ENCODE results near the gene OGG1.
A peak's percentile ranks its signal among the peaks of the same experiment; 100 is the strongest.
"Not testable (repeated sequence)": the region's sequence is repeated elsewhere in the genome, so short reads cannot be mapped to it uniquely, and the experiment has no call there.

Gene OGG1

DNA sequence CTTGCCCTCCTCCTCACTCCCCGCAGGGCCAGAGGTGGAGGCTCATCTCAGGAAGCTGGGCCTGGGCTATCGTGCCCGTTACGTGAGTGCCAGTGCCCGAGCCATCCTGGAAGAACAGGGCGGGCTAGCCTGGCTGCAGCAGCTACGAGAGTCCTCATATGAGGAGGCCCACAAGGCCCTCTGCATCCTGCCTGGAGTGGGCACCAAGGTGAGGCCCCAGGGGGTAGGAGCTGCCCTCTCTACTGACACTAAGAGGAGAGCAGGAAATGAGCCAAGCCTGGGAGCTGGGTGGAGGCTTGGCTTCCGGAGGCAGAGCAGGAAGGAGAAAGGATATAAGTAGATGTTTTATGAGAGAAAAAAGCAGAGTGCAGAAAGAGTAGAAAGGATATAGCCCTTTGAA, 4.9 kb downstream of the OGG1 start:
- DNase-seq, result no peak
- intact Hi-C loops (cut with DNase I), result no loop called here

DNA sequence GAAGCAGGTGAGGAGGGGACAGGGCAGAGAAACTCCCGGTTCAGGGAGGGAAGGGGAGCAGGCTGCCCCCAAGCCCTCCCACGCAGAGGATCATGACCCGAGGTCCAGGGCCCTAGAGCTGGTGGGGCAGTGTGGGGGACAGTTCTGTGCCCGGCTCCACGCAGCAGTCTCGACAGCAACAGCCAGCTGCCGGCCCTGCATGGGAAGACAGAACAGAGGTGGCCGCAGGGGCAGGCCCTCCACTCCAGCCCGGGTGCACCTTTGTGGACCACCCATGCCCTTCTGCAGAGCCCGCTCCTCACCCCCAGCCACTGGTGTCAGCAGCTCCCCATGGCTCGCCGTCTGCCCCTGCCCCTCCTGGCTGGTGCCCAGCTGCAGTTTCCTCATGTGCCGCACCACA, 7.7 kb downstream of the OGG1 start:
- DNase-seq, result peak in 1 of 10 donors; percentile 70
- intact Hi-C loops (cut with DNase I), result no loop called here

DNA sequence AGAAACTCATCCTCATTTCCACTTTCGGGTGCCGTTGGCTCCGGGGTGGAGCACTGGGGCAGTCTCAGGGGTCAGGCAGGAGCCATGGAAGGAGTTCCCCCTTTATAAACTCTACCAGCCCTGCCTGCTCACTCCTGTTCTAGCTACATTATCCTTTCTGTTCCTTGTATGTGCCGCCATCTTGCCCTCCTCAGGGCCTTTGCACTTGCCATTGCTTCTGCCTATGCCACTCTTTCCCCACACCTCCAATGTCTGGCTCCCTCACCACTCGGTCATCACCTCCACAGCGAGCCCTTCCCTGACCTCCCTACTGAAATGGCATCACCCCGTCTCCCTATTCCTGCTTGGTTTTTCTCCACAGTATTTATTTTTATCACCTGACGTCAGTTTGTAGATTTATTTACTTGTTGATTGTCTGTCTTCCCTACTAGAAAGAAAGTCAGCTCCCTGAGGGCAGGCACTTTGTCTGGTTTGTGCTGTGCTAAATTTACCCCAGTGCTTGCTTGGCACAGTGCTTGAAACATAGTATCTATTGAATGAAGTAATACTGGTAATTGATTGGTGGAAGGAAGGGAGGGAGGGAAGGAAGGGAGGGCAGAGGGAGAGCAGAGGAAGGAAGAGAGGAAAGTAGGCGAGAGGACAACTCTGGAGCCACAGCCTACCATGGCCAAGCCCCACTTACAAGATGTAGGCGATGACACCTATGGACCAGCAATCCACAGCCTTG, 11.2 kb downstream of the OGG1 start:
- DNase-seq, result peak in 2 of 10 donors; percentile 1 to 34
- intact Hi-C loops (cut with DNase I), result no loop called here

DNA sequence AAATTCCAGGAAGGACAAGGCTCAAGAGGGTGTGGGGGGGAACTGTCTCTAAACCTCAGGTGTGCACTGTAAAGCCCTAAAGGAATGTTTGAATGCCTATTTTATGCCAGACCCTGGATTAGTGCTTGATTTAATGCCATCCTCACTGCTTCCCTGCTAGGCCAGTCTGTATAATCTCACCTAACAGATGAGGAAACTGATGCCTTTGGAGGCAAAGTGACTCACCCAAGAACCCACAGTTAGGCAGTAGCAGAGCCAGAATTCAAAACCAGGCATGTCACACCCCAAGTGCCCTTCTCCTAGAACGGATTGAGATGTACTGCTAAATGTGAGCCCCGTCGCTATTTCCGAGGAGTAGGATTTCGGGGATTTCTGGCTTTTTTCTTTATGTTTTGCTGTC, 12.2 kb downstream of the OGG1 start:
- DNase-seq, result no peak
- intact Hi-C loops (cut with DNase I), result no loop called here

GRCh38 chr3:9762871-9763270, 13.1 kb downstream of the OGG1 start:
- peak in 1 of 10 donors; percentile 61 for DNase-seq
- intact Hi-C loops (cut with DNase I), result no loop called here

DNA sequence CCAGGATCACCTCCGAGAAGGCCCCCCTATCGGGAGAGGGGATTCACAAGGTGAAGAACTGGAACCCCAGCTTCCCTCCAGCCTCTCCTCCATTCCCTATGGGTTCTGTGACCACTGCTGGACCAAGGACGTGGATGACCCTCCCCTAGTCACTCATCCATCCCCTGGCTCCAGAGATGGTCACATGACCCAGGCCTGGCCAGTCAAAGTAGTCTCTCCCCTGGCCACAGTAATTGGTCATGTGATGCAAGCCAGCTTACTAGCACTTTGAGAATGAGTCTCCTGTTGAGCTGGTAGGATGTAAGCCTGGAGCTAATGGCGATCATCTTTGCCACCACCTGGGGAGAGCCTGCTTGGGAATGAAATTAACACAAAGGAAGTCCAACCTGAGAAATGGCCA, 16.1 kb downstream of the OGG1 start:
- DNase-seq, result peak in 1 of 10 donors; percentile 42
- intact Hi-C loops (cut with DNase I), result no loop called here

- intact Hi-C loops (cut with DNase I), result no loop called here
- no peak for DNase-seq
These were observed 17.7 kb downstream of the OGG1 start for GRCh38 chr3:9767418-9767817.

- intact Hi-C loops (cut with DNase I), result no loop called here
- no peak for DNase-seq
These were observed 18.5 kb downstream of the OGG1 start for GRCh38 chr3:9768141-9768775.

GRCh38 chr3:9769012-9769411, 19.3 kb downstream of the OGG1 start:
- intact Hi-C loops (cut with DNase I), result no loop called here
- DNase-seq, result no peak

DNA sequence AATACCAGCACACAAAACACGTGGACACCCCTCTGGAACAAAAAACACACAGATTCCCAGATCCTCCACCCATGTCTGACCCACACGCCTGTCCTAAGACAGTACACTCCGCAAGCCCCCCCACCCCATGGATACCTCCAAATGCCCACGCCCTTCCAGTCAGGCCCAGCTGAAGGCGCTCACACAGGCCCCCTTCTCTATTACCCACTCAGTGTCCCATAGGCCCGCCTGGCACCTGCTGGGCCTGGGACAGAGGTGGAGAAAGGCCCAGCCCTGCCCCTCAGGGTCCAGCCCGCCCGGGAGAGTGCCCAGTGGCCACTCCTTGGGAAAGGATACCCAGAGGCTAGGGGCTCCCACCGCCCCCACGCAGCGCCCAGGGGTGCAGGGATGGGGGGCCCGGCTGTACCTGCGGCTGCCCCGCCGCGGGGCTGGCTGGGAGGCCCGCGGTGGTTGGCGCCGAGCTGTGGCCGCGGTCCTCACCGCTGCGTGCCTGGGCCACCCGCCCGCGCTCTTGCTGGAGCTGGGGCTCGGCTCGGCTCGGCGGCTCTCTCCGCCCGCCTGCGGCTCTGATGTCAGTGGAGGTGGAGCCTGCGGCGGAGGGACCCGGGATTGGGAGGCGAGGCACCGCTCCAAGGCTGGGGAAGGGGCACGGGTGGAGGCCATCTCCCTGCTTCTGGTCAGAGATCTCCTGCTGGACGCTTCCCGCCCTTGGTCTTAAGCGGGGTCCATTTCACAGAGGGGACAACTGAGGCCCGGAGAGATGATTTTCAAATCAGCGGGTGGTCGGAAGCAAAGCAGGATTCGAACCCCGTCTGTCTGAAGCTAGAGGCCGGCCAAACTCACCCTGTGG, 19.9 kb downstream of the OGG1 start, which contains the start of gene CAMK1:
Gene CAMK1, minus strand, starts transcription at position 522 of the 850 bp plus-strand sequence. CDS start 2,198 bp downstream, outside the sequence.
- intact Hi-C loops (cut with DNase I), result no loop called here
- DNase-seq, result peak; percentile 38 to 97 (median 83)

GRCh38 chr3:9770276-9770812, 20.6 kb downstream of the OGG1 start:
- peak in 7 of 10 donors; percentile 58 to 90 (median 61) for DNase-seq
- intact Hi-C loops (cut with DNase I), result no loop called here

GRCh38 chr3:9771007-9771406, 21.3 kb downstream of the OGG1 start:
- intact Hi-C loops (cut with DNase I); DNase-seq: not testable (repeated sequence)

GRCh38 chr3:9776896-9777693, 27.3 kb downstream of the OGG1 start:
- DNase-seq, result peak in 1 of 10 donors; percentile 35
- intact Hi-C loops (cut with DNase I), result no loop called here

DNA sequence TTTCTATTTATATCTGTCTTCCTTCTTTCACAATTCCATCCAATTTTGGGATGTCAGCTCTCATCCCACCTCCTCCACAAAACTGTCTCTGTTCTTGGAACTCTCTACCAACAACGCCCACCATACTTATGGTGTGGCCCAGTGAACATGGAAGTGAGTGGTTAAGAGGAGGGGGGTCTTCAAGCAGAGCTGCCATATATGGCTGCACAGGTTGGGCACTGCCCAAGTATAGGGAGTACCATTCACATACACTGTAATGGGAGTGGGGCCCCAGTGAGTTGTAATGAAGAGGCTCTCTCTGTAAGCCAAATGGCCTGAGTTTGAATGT, 27.9 kb downstream of the OGG1 start:
- DNase-seq, result peak in 1 of 10 donors; percentile 60

DNA sequence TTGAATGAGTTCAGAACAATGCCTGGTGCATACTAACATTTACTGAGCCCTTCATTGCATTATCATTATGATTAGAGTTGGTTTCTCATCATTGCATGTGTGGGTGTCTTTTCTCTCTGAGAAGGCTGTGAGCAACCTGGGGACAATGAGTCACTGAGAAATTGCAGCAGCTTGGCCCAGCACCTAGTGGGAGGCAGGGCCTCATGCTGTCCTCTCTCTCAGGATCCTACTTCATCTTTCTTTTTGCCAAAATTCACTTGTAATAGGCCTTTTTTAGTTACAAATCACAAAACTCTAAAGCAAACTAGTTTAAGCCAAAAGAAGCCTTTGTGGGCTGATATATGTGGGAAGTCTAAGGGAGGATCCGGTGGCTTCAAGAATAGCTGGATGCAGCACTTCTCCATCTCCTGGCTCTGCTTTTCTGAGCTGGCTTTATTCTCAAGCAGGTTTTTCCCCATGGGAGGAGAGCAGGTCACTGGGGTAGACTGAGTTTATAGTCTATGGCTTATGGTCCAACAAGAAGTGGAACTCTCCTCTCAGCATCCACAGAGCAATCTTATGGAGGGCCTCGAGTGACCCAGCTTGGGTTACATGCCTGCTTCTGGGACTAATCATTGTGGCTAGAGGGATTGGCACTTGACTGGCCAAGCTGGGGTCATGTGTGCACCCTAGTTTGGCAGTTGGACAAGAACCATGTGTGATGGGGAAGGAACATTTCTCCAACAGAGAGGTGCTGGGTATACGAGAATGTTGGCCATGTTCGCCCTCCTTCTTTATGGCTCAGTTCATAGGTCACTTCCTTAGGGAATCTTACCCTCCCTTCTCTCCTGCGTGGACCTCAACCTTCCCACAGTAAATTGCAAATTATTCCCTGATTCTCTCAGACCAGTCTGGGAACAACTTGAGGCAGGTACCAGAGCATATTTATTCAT, 28.7 kb downstream of the OGG1 start:
- intact Hi-C loops (cut with DNase I), result no loop called here
- peak in 3 of 10 donors; percentile 66 to 91 (median 86) for DNase-seq

More for the DNA sequence above, 27.9 kb downstream of the OGG1 start:
- intact Hi-C loops (cut with DNase I), result no loop called here

DNA sequence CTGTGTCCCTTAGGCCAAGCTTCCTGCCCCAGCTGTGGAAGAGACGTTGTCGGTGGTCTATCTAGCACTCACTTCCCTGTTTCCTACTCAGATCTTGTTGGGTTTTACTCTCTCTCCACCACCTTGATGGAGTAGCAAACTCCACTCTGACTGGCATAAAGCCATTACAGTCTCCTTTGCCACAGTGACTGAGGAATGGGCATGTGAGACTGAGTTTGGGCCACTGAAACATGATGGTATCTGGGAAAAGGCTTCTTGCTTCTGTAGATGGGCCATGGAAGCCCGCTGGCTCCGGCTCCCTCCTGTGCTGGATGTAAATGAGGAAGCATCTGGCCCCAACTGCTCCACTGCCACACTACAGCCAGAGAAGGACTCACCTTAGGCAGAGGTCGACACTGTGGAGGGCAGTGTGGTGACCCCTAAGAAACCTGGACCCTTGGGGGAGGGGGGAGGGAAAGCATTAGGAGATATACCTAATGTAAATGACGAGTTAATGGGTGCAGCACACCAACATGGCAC, 29.4 kb downstream of the OGG1 start:
- peak in 1 of 10 donors; percentile 41 for DNase-seq
- intact Hi-C loops (cut with DNase I), result no loop called here

- intact Hi-C loops (cut with DNase I), result no loop called here
- DNase-seq, result peak in 2 of 10 donors; percentile 60 to 77
These were observed 30.1 kb downstream of the OGG1 start for GRCh38 chr3:9779721-9780457.

GRCh38 chr3:9780458-9780812, 30.7 kb downstream of the OGG1 start:
- DNase-seq, result no peak
- intact Hi-C loops (cut with DNase I), result no loop called here

Data from posterior cingulate gyrus (tissue), 11 donors.